Measurements from ENCODE around the gene TMEM266.

Gene TMEM266

GRCh38 chr15:76109046-76109445, 49.3 kb downstream of the TMEM266 start:
- no peak for TF ChIP-seq CTCF (IDR thresholded peaks at IDR 0.05)
- no peak overlapping the region for H3K27ac ChIP-seq
- no peak overlapping the region for H3K4me3 ChIP-seq
- DNase-seq (ENCODE audit: low spot score) = no peak

- H3K4me3 ChIP-seq = no peak overlapping the region
- DNase-seq (ENCODE audit: low spot score) = no peak
- TF ChIP-seq CTCF (IDR thresholded peaks at IDR 0.05) = no peak
- no peak overlapping the region for H3K27ac ChIP-seq
These were observed 54.8 kb downstream of the TMEM266 start for GRCh38 chr15:76114561-76114960.

- DNase-seq (ENCODE audit: low spot score) = no peak
- Histone ChIP-seq H3K4me3 (no peak overlapping the region), H3K27ac (no peak overlapping the region)
- no peak for TF ChIP-seq CTCF (IDR thresholded peaks at IDR 0.05)
These were observed 56.5 kb downstream of the TMEM266 start for GRCh38 chr15:76116138-76116885.

- TF ChIP-seq CTCF (IDR thresholded peaks at IDR 0.05) = no peak
- Histone ChIP-seq H3K27ac (no peak overlapping the region), H3K4me3 (no peak overlapping the region)
- no peak for DNase-seq (ENCODE audit: low spot score)
These were observed 57.4 kb downstream of the TMEM266 start for GRCh38 chr15:76117181-76117580.

- H3K27ac ChIP-seq = no peak overlapping the region
- no peak for TF ChIP-seq CTCF (IDR thresholded peaks at IDR 0.05)
- no peak overlapping the region for H3K4me3 ChIP-seq
- no peak for DNase-seq (ENCODE audit: low spot score)
These were observed 59.0 kb downstream of the TMEM266 start for GRCh38 chr15:76118767-76119166.

GRCh38 chr15:76123031-76123430, 63.2 kb downstream of the TMEM266 start:
- no peak for TF ChIP-seq CTCF (IDR thresholded peaks at IDR 0.05)
- no peak overlapping the region for H3K27ac ChIP-seq
- H3K4me3 ChIP-seq = no peak overlapping the region
- no peak for DNase-seq (ENCODE audit: low spot score)

GRCh38 chr15:76127169-76127568, 67.4 kb downstream of the TMEM266 start:
- Histone ChIP-seq H3K4me3 (no peak overlapping the region), H3K27ac (no peak overlapping the region)
- no peak for TF ChIP-seq CTCF (IDR thresholded peaks at IDR 0.05)
- DNase-seq (ENCODE audit: low spot score) = no peak
